GM23248 (cell line): ENCODE results near the gene PLCB2.

ENCODE experiments used
- EZH2 ChIP-seq: fragments of 200-600 bp; sonication (generic); IDR thresholded peaks from 2 replicates; pipeline ENCODE4 v1.6.1; 2018; ENCODE audit warnings: antibody characterized with exemption, mild to moderate bottlenecking; ENCODE audit not compliant: insufficient read depth, poor library complexity, severe bottlenecking
- EZH2phosphoT487 ChIP-seq: fragments of 200-600 bp; sonication (generic); IDR thresholded peaks from 2 replicates; pipeline ENCODE4 v1.6.1; 2018; ENCODE audit warnings: antibody characterized with exemption, moderate library complexity, mild to moderate bottlenecking, low read depth; ENCODE audit not compliant: insufficient read depth

GRCh38 chr15:40328751-40329150, 21.0 kb upstream of the PLCB2 start:
- TF ChIP-seq EZH2 (no peak), EZH2phosphoT487 (no peak)
